ENCODE results near the gene BEAN1. TPM values are rescaled to one million over a fixed set of nuclear protein-coding genes. Genes with fewer than 3 reads are reported as not detected.

Gene BEAN1
- total RNA-seq, 1 experiment from 2014 or later = not detected

- Histone ChIP-seq H3K27ac (ENCODE audit: low read length) (no peak overlapping the region), H3K27me3 (ENCODE audit: control insufficient read depth, insufficient read depth, low read length) (no peaks in the 10 kb centered on the region), H3K4me3 (ENCODE audit: low read depth in 2 of 2, low read length in 2 of 2) (no peak overlapping the region), H3K36me3 (ENCODE audit: control insufficient read depth, insufficient read depth, low read length) (no peaks in the 10 kb centered on the region), H3K4me1 (ENCODE audit: control insufficient read depth, insufficient read depth, low read length) (no peaks in the 10 kb centered on the region), H3K9me3 (ENCODE audit: control insufficient read depth, insufficient read depth, low read depth, low read length) (no peaks in the 10 kb centered on the region)
- no TSS peak for BruUV-seq (replicated peaks)
- ATAC-seq = no peak
- in situ Hi-C loops (cut with HindIII; ENCODE audit: low pct_unique_long_range_greater_than_20kb, low sequenced_read_pairs) = no loop called here
- no peak for TF ChIP-seq SIN3A (IDR thresholded peaks at IDR 0.05; ENCODE audit: borderline replicate concordance, insufficient read depth, low read depth, low read length)
- no peak for TF ChIP-seq REST (IDR thresholded peaks at IDR 0.05; ENCODE audit: insufficient read depth in 1 of 2, low read depth in 2 of 2, low read length in 1 of 2)
- TF ChIP-seq TCF7L2 (IDR thresholded peaks at IDR 0.05; ENCODE audit: low read depth, low read length) = no peak
- no peak for TF ChIP-seq CTCF (IDR thresholded peaks at IDR 0.05)
- TF ChIP-seq POLR2AphosphoS5 (IDR thresholded peaks at IDR 0.05; ENCODE audit: low read depth, low read length) = no peak
- intact Hi-C loops (cut with micrococcal nuclease; ENCODE audit: unreplicated experiment) = no loop called here
- POLR2A ChIA-PET = no interaction called here
- no peak for DNase-seq (ENCODE audit: low read depth, low spot score)
- CTCF ChIA-PET = interaction anchor here (0.5 to 1.0 kb wide), 2 partner anchors 79 to 130 kb away, joined by 3 to 4 read pairs; no protein-coding TSS in a partner anchor
These were observed 58.3 kb downstream of the BEAN1 start for GRCh38 chr16:66485376-66485775.

- Histone ChIP-seq H3K9me3 (ENCODE audit: control insufficient read depth, insufficient read depth, low read depth, low read length) (no peaks in the 10 kb centered on the region), H3K27me3 (ENCODE audit: control insufficient read depth, insufficient read depth, low read length) (no peaks in the 10 kb centered on the region), H3K27ac (ENCODE audit: low read length) (no peak overlapping the region), H3K36me3 (ENCODE audit: control insufficient read depth, insufficient read depth, low read length) (no peaks in the 10 kb centered on the region), H3K4me3 (ENCODE audit: low read depth in 2 of 2, low read length in 2 of 2) (no peak overlapping the region), H3K4me1 (ENCODE audit: control insufficient read depth, insufficient read depth, low read length) (no peaks in the 10 kb centered on the region)
- intact Hi-C loops (cut with micrococcal nuclease; ENCODE audit: unreplicated experiment) (no loop called here), in situ Hi-C loops (cut with HindIII; ENCODE audit: low pct_unique_long_range_greater_than_20kb, low sequenced_read_pairs) (no loop called here)
- BruUV-seq (replicated peaks) = no TSS peak
- ChIA-PET POLR2A (no interaction called here), CTCF (no interaction called here)
- no peak for TF ChIP-seq CTCF (IDR thresholded peaks at IDR 0.05)
- TF ChIP-seq TCF7L2 (IDR thresholded peaks at IDR 0.05; ENCODE audit: low read depth, low read length) = no peak
- no peak for TF ChIP-seq SIN3A (IDR thresholded peaks at IDR 0.05; ENCODE audit: borderline replicate concordance, insufficient read depth, low read depth, low read length)
- no peak for TF ChIP-seq POLR2AphosphoS5 (IDR thresholded peaks at IDR 0.05; ENCODE audit: low read depth, low read length)
- TF ChIP-seq REST (IDR thresholded peaks at IDR 0.05; ENCODE audit: insufficient read depth in 1 of 2, low read depth in 2 of 2, low read length in 1 of 2) = no peak
- ATAC-seq (no peak), DNase-seq (ENCODE audit: low read depth, low spot score) (no peak)
These were observed 59.2 kb downstream of the BEAN1 start for GRCh38 chr16:66486199-66486772.

Measured in Panc1 (cell line).